Activated naive CD4-positive, alpha-beta T cell treated with anti-CD3 and anti-CD28 coated beads for 36 hours (primary cell): ENCODE data around the gene LRIG1. TPM values are rescaled to one million over a fixed set of nuclear protein-coding genes. Genes with fewer than 3 reads are reported as not detected.
"Not testable (repeated sequence)": the region's sequence is repeated elsewhere in the genome, so short reads cannot be mapped to it uniquely, and the experiment has no call there.

Experiments used
- CTCF ChIA-PET: fragments of 350-600 bp; sonication (Branson Sonifier 250); formaldehyde crosslinking; loops from one replicate; lab custom pipeline; 2021; ENCODE audit warnings: antibody characterized with exemption; lab: Charles Lee
- DNase-seq: peaks from one replicate; pipeline ENCODE4 v3.0.0-alpha.2; 2020
- H3K27ac Mint-ChIP-seq: one replicate; pipeline ENCODE4 v1.8.0; 2021; ENCODE audit warnings: mild to moderate bottlenecking, mixed read lengths
- H3K27me3 Mint-ChIP-seq: one replicate; pipeline ENCODE4 v1.8.0; 2021; ENCODE audit warnings: low read depth, mixed read lengths
- H3K36me3 Mint-ChIP-seq: one replicate; pipeline ENCODE4 v1.8.0; 2021; ENCODE audit warnings: low read depth, mixed read lengths
- H3K4me1 Mint-ChIP-seq: one replicate; pipeline ENCODE4 v1.8.0; 2021; ENCODE audit warnings: low read depth, mixed read lengths
- H3K4me3 Mint-ChIP-seq: one replicate; pipeline ENCODE4 v1.8.0; 2021; ENCODE audit warnings: mild to moderate bottlenecking, moderate library complexity, mixed read lengths
- H3K9me3 Mint-ChIP-seq: one replicate; pipeline ENCODE4 v1.8.0; 2021; ENCODE audit warnings: mixed read lengths
- intact Hi-C: fragments of 100-400 bp; cut with micrococcal nuclease; formaldehyde crosslinking; loops from one replicate; pipeline ENCODE4 v1.15.1; 2023
- total RNA-seq, 2 experiments: library from RNA; stranded (reverse); gene quantifications; one replicate each; pipeline ENCODE4 v1.2.3, GENCODE V29; 2021

LRIG1 gene
- total RNA-seq, 2 experiments from 2014 or later = 18.3 to 19.0 TPM

- Mint-ChIP-seq H3K36me3 (peaks cover 7% of the 10 kb centered on the region), H3K4me1 (peaks cover 16% of the 10 kb centered on the region), H3K27me3 (peaks cover 3% of the 10 kb centered on the region), H3K4me3 (no peak overlapping the region), H3K9me3 (no peaks in the 10 kb centered on the region), H3K27ac (no peak overlapping the region)
- intact Hi-C loops = no loop called here
- CTCF ChIA-PET = interaction anchor here (1.0 kb wide), 1 partner anchor 24 kb away, joined by 4 read pairs; no protein-coding TSS in a partner anchor
- DNase-seq = no peak
Observed at GRCh38 chr3:66432041-66432766, 68.6 kb downstream of the LRIG1 start.

GRCh38 chr3:66431494-66431893 lies 69.3 kb downstream of the LRIG1 start:
- intact Hi-C loops = no loop called here
- H3K36me3 Mint-ChIP-seq = peaks cover 7% of the 10 kb centered on the region
- no peaks in the 10 kb centered on the region for H3K9me3 Mint-ChIP-seq
- CTCF ChIA-PET = interaction anchor here (1.0 kb wide), 1 partner anchor 23 kb away, joined by 4 read pairs; no protein-coding TSS in a partner anchor
- no peak overlapping the region for H3K27ac Mint-ChIP-seq
- peaks cover 3% of the 10 kb centered on the region for H3K27me3 Mint-ChIP-seq
- peaks cover 18% of the 10 kb centered on the region for H3K4me1 Mint-ChIP-seq
- DNase-seq = no peak
- no peak overlapping the region for H3K4me3 Mint-ChIP-seq

GRCh38 chr3:66430876-66431275 lies 69.9 kb downstream of the LRIG1 start:
- Mint-ChIP-seq H3K27me3 (peaks cover 3% of the 10 kb centered on the region), H3K9me3 (no peaks in the 10 kb centered on the region), H3K27ac (no peak overlapping the region), H3K4me1 (peaks cover 15% of the 10 kb centered on the region), H3K4me3 (no peak overlapping the region), H3K36me3 (peaks cover 7% of the 10 kb centered on the region)
- intact Hi-C loops = no loop called here
- no peak for DNase-seq
- CTCF ChIA-PET = interaction anchor here (1.4 kb wide), 1 partner anchor 23 kb away, joined by 4 read pairs; no protein-coding TSS in a partner anchor

- no peaks in the 10 kb centered on the region for H3K9me3 Mint-ChIP-seq
- no peak overlapping the region for H3K4me3 Mint-ChIP-seq
- intact Hi-C loops = no loop called here
- H3K27ac Mint-ChIP-seq = no peak overlapping the region
- peaks cover 7% of the 10 kb centered on the region for H3K36me3 Mint-ChIP-seq
- DNase-seq = no peak
- CTCF ChIA-PET = no interaction called here
- peaks cover 2% of the 10 kb centered on the region for H3K27me3 Mint-ChIP-seq
- peaks cover 16% of the 10 kb centered on the region for H3K4me1 Mint-ChIP-seq
Observed at GRCh38 chr3:66428733-66429132, 72.1 kb downstream of the LRIG1 start.

GRCh38 chr3:66427951-66428474 lies 72.8 kb downstream of the LRIG1 start:
- Mint-ChIP-seq H3K36me3 (peaks cover 9% of the 10 kb centered on the region), H3K4me3 (no peak overlapping the region), H3K27me3 (no peaks in the 10 kb centered on the region), H3K27ac (no peak overlapping the region), H3K4me1 (peaks cover 14% of the 10 kb centered on the region), H3K9me3 (peaks cover 3% of the 10 kb centered on the region)
- DNase-seq = no peak
- CTCF ChIA-PET = no interaction called here
- intact Hi-C loops = no loop called here

GRCh38 chr3:66427352-66427751 lies 73.5 kb downstream of the LRIG1 start:
- Mint-ChIP-seq H3K27ac (no peak overlapping the region), H3K4me1 (peaks cover 14% of the 10 kb centered on the region), H3K27me3 (no peaks in the 10 kb centered on the region), H3K4me3 (no peak overlapping the region), H3K36me3 (peaks cover 15% of the 10 kb centered on the region), H3K9me3 (peaks cover 9% of the 10 kb centered on the region)
- intact Hi-C loops = no loop called here
- DNase-seq = no peak
- CTCF ChIA-PET = no interaction called here

- DNase-seq = no peak
- no peak overlapping the region for H3K4me3 Mint-ChIP-seq
- CTCF ChIA-PET = no interaction called here
- intact Hi-C loops = no loop called here
- H3K27me3 Mint-ChIP-seq = no peaks in the 10 kb centered on the region
- peaks cover 22% of the 10 kb centered on the region for H3K36me3 Mint-ChIP-seq
- peaks cover 19% of the 10 kb centered on the region for H3K9me3 Mint-ChIP-seq
- H3K4me1 Mint-ChIP-seq = peaks cover 14% of the 10 kb centered on the region
- no peak overlapping the region for H3K27ac Mint-ChIP-seq
Observed at GRCh38 chr3:66426135-66426534, 74.7 kb downstream of the LRIG1 start.

- no peak overlapping the region for H3K4me3 Mint-ChIP-seq
- H3K9me3 Mint-ChIP-seq = peaks cover 22% of the 10 kb centered on the region
- DNase-seq = no peak
- H3K27me3 Mint-ChIP-seq = no peaks in the 10 kb centered on the region
- peaks cover 27% of the 10 kb centered on the region for H3K36me3 Mint-ChIP-seq
- CTCF ChIA-PET = interaction anchor here (0.6 kb wide), 1 partner anchor 122 kb away, joined by 3 read pairs; no protein-coding TSS in a partner anchor
- no peak overlapping the region for H3K27ac Mint-ChIP-seq
- peaks cover 15% of the 10 kb centered on the region for H3K4me1 Mint-ChIP-seq
- intact Hi-C loops = no loop called here
Observed at GRCh38 chr3:66425576-66426114, 75.2 kb downstream of the LRIG1 start.

- Mint-ChIP-seq H3K9me3 (peaks cover 24% of the 10 kb centered on the region), H3K36me3 (peaks cover 33% of the 10 kb centered on the region), H3K4me1 (peaks cover 19% of the 10 kb centered on the region), H3K4me3 (no peak overlapping the region), H3K27ac (no peak overlapping the region), H3K27me3 (no peaks in the 10 kb centered on the region)
- intact Hi-C loops = no loop called here
- no peak for DNase-seq
- CTCF ChIA-PET = interaction anchor here (0.6 kb wide), 1 partner anchor 122 kb away, joined by 3 read pairs; no protein-coding TSS in a partner anchor
Observed at GRCh38 chr3:66425032-66425431, 75.8 kb downstream of the LRIG1 start.

- no peaks in the 10 kb centered on the region for H3K27me3 Mint-ChIP-seq
- no peak overlapping the region for H3K27ac Mint-ChIP-seq
- intact Hi-C loops = loop anchor here (5.0 kb wide), 1 partner anchor 79 kb away; the partner anchor contains the start of gene LRIG1
- peak; percentile 8 for DNase-seq
- CTCF ChIA-PET = interaction anchor here (0.8 kb wide), 1 partner anchor 16 kb away, joined by 3 read pairs; no protein-coding TSS in a partner anchor
- no peak overlapping the region for H3K4me3 Mint-ChIP-seq
- peaks cover 24% of the 10 kb centered on the region for H3K9me3 Mint-ChIP-seq
- H3K36me3 Mint-ChIP-seq = peaks cover 39% of the 10 kb centered on the region
- H3K4me1 Mint-ChIP-seq = peaks cover 21% of the 10 kb centered on the region
Observed at GRCh38 chr3:66423791-66424190, 77.0 kb downstream of the LRIG1 start.

GRCh38 chr3:66421893-66422292 lies 78.9 kb downstream of the LRIG1 start:
- intact Hi-C loops = loop anchor here (5.0 kb wide), 1 partner anchor 80 kb away; the partner anchor contains the start of gene LRIG1
- CTCF ChIA-PET, H3K27ac Mint-ChIP-seq, H3K4me3 Mint-ChIP-seq, DNase-seq, H3K27me3 Mint-ChIP-seq: not testable (repeated sequence)
- H3K36me3 Mint-ChIP-seq = peaks cover 38% of the 10 kb centered on the region
- H3K4me1 Mint-ChIP-seq = peaks cover 18% of the 10 kb centered on the region
- peaks cover 24% of the 10 kb centered on the region for H3K9me3 Mint-ChIP-seq

- intact Hi-C loops = loop anchor here (5.0 kb wide), 1 partner anchor 81 kb away; the partner anchor contains the start of gene LRIG1
- H3K4me1 Mint-ChIP-seq = peaks cover 18% of the 10 kb centered on the region
- H3K9me3 Mint-ChIP-seq = peaks cover 24% of the 10 kb centered on the region
- H3K27ac Mint-ChIP-seq, CTCF ChIA-PET, H3K27me3 Mint-ChIP-seq, H3K4me3 Mint-ChIP-seq, DNase-seq: not testable (repeated sequence)
- H3K36me3 Mint-ChIP-seq = peaks cover 38% of the 10 kb centered on the region
Observed at GRCh38 chr3:66421144-66421543, 79.7 kb downstream of the LRIG1 start.
